Measurements from ENCODE around the gene FADS3. TPM values are rescaled to one million over a fixed set of nuclear protein-coding genes. Genes with fewer than 3 reads are reported as not detected.

The FADS3 gene
- total RNA-seq, 1 experiment from 2014 or later, result 50.0 TPM

- peaks cover 19% of the 10 kb centered on the region for H3K4me1 Mint-ChIP-seq
- no peak overlapping the region for H3K27ac Mint-ChIP-seq
- TF ChIP-seq ZNF281 (CRISPR knock-in tag; IDR thresholded peaks at IDR 0.05) (no peak), GABPB1 (CRISPR knock-in tag; IDR thresholded peaks at IDR 0.05) (no peak), CREB1 (CRISPR knock-in tag; IDR thresholded peaks at IDR 0.05) (no peak), RELA (CRISPR knock-in tag; IDR thresholded peaks at IDR 0.05; ENCODE audit: borderline replicate concordance) (no peak), OVOL2 (CRISPR knock-in tag; IDR thresholded peaks at IDR 0.05; ENCODE audit: borderline replicate concordance) (no peak), ERG (CRISPR knock-in tag; IDR thresholded peaks at IDR 0.05) (no peak)
- no peak overlapping the region for H3K4me3 Mint-ChIP-seq
- peaks cover 3% of the 10 kb centered on the region for H3K27me3 Mint-ChIP-seq (ENCODE audit: low read depth)
- no peaks in the 10 kb centered on the region for H3K36me3 Mint-ChIP-seq
- ATAC-seq, result no peak
- ChIA-PET CTCF (interaction anchor here (0.6 to 6.2 kb wide), 7 partner anchors 12 to 172 kb away, joined by 3 to 99 read pairs (median 14); no protein-coding TSS in a partner anchor), POLR2A (no interaction called here)
- no peak for DNase-seq (ENCODE audit: low spot score)
- no peaks in the 10 kb centered on the region for H3K9me3 Mint-ChIP-seq
These were observed 19.1 kb upstream of the FADS3 start for GRCh38 chr11:61910187-61911127.

- peak; percentile 62; the same call in 1 of the 2 replicates for TF ChIP-seq ZNF281 (CRISPR knock-in tag; IDR thresholded peaks at IDR 0.05)
- TF ChIP-seq ZSCAN18 (CRISPR knock-in tag; IDR thresholded peaks at IDR 0.05), result no peak
- CTCF ChIA-PET, result interaction anchor here (0.9 to 6.2 kb wide), 8 partner anchors 10 to 199 kb away, joined by 3 to 99 read pairs (median 16); no protein-coding TSS in a partner anchor
- Mint-ChIP-seq H3K27me3 (ENCODE audit: low read depth) (no peaks in the 10 kb centered on the region; the same call in 1 of the 2 replicates), H3K9me3 (no peaks in the 10 kb centered on the region), H3K4me1 (peaks cover 29% of the 10 kb centered on the region), H3K36me3 (no peaks in the 10 kb centered on the region), H3K27ac (no peak overlapping the region), H3K4me3 (no peak overlapping the region)
- DNase-seq (ENCODE audit: low spot score), result peak; percentile 50
- POLR2A ChIA-PET, result interaction anchor here (0.7 to 2.9 kb wide), 4 partner anchors 9 to 1095 kb away, joined by 3 to 11 read pairs (median 7); partner anchors contain the start of genes BEST1 and RAB3IL1
- ATAC-seq, result peak; percentile 43
These were observed 17.5 kb upstream of the FADS3 start for GRCh38 chr11:61908730-61909316.

- TF ChIP-seq ZNF671 (CRISPR knock-in tag; IDR thresholded peaks at IDR 0.05), result no peak
- TF ChIP-seq TCF7 (CRISPR knock-in tag; IDR thresholded peaks at IDR 0.05; ENCODE audit: low read depth), result no peak
- no peak for TF ChIP-seq ELF4 (CRISPR knock-in tag; IDR thresholded peaks at IDR 0.05; ENCODE audit: low read depth)
- TF ChIP-seq IRF2 (CRISPR knock-in tag; IDR thresholded peaks at IDR 0.05; ENCODE audit: borderline replicate concordance, low read depth), result no peak
- no peak for TF ChIP-seq NFYB (CRISPR knock-in tag; conservative IDR thresholded peaks at IDR 0.05; ENCODE audit: low read depth)
- TF ChIP-seq RORB (CRISPR knock-in tag; IDR thresholded peaks at IDR 0.05), result no peak
- no peak for TF ChIP-seq ZNF263 (CRISPR knock-in tag; IDR thresholded peaks at IDR 0.05; ENCODE audit: low read depth)
- no peak for TF ChIP-seq ZMAT4 (CRISPR knock-in tag; IDR thresholded peaks at IDR 0.05)
- no peak for TF ChIP-seq SMAD3 (CRISPR knock-in tag; IDR thresholded peaks at IDR 0.05; ENCODE audit: borderline replicate concordance)
- no peaks in the 10 kb centered on the region for H3K9me3 Mint-ChIP-seq
- CTCF ChIA-PET, result interaction anchor here (0.9 to 6.2 kb wide), 10 partner anchors 9 to 200 kb away, joined by 3 to 99 read pairs (median 10); partner anchors contain the start of gene RAB3IL1
- no peaks in the 10 kb centered on the region for H3K36me3 Mint-ChIP-seq
- DNase-seq (ENCODE audit: low spot score) (no peak), ATAC-seq (no peak)
- no peak overlapping the region for H3K27ac Mint-ChIP-seq
- no peaks in the 10 kb centered on the region; the same call in 1 of the 2 replicates for H3K27me3 Mint-ChIP-seq (ENCODE audit: low read depth)
- no peak overlapping the region for H3K4me3 Mint-ChIP-seq
- POLR2A ChIA-PET, result interaction anchor here (0.7 to 2.9 kb wide), 4 partner anchors 10 to 1095 kb away, joined by 3 to 11 read pairs (median 7); partner anchors contain the start of genes BEST1 and RAB3IL1
- peaks cover 27% of the 10 kb centered on the region for H3K4me1 Mint-ChIP-seq
These were observed 16.8 kb upstream of the FADS3 start for GRCh38 chr11:61907871-61908729.
